GM12865 (cell line): ENCODE measurements around the gene SEMA4C.

Experiments
- DNase-seq: peaks from one replicate; pipeline ENCODE4 v3.0.0; 2010; ENCODE audit warnings: low read depth
- H3K4me3 ChIP-seq: 2 replicates; pipeline ENCODE4 v1.5.1; 2011; ENCODE audit warnings: mild to moderate bottlenecking, low read depth, low read length, control low read depth
- CTCF ChIP-seq: IDR thresholded peaks from 2 replicates; pipeline ENCODE4 v1.5.1; 2011; ENCODE audit warnings: low read length, control low read depth, low read depth, inconsistent platforms; ENCODE audit not compliant: insufficient read depth; ENCODE audit errors: missing control alignments

The SEMA4C gene

GRCh38 chr2:96869822-96870625, at the start of gene SEMA4C:
Gene SEMA4C (minus strand): TSS chr2:96870080. CDS start chr2:96867886, 2,194 bp downstream.
- TF ChIP-seq CTCF: no peak

GRCh38 chr2:96918754-96919550, 49.1 kb upstream of the SEMA4C start:
- no peak overlapping the region for H3K4me3 ChIP-seq
- DNase-seq: no peak
- TF ChIP-seq CTCF: no peak

More at GRCh38 chr2:96869822-96870625, at the start of gene SEMA4C:
- H3K4me3 ChIP-seq: peak within 1 kb of the TSS; percentile 85
- DNase-seq: no peak

- H3K4me3 ChIP-seq: no peak overlapping the region
- no peak for DNase-seq
- no peak for TF ChIP-seq CTCF
Observed at GRCh38 chr2:96918092-96918753, 48.3 kb upstream of the SEMA4C start.

GRCh38 chr2:96916646-96917543, 47.0 kb upstream of the SEMA4C start:
- DNase-seq: no peak
- no peak for TF ChIP-seq CTCF

GRCh38 chr2:96916156-96916630, 46.3 kb upstream of the SEMA4C start:
- no peak for DNase-seq
- no peak overlapping the region for H3K4me3 ChIP-seq
- no peak for TF ChIP-seq CTCF

More at GRCh38 chr2:96916646-96917543, 47.0 kb upstream of the SEMA4C start:
- no peak overlapping the region for H3K4me3 ChIP-seq

GRCh38 chr2:96914332-96914731, 44.5 kb upstream of the SEMA4C start:
- DNase-seq: no peak
- no peak overlapping the region for H3K4me3 ChIP-seq
- no peak for TF ChIP-seq CTCF
